OCI-LY7 (cell line): ENCODE data around the gene ASXL1. TPM values are rescaled to one million over a fixed set of nuclear protein-coding genes. Genes with fewer than 3 reads are reported as not detected.

Experiments
- BruUV-seq: library from RNA; stranded (reverse); fragments of 400-500 nt; replicated peaks from 2 replicates; lab custom pipeline; 2021; lab: Mats Ljungman, UMichigan
- CTCF ChIA-PET: fragments of 300-600 bp; sonication (Branson Sonifier 250); formaldehyde crosslinking; loops from one replicate; lab custom pipeline; 2022; ENCODE audit warnings: antibody characterized with exemption; ENCODE audit not compliant: unreplicated experiment; lab: Charles Lee
- POLR2A ChIA-PET: fragments of 300-600 bp; sonication (Branson Sonifier 250); formaldehyde crosslinking; loops from one replicate; lab custom pipeline; 2022; ENCODE audit warnings: antibody characterized with exemption; lab: Charles Lee
- DNase-seq: peaks from one replicate; pipeline ENCODE4 v3.0.0-alpha.2; 2015; ENCODE audit warnings: low spot score
- H2AFZ ChIP-seq: fragments of 200-600 bp; sonication (generic), shearing (Covaris generic); 2 replicates; pipeline ENCODE4 v1.6.1; 2014; ENCODE audit warnings: mild to moderate bottlenecking, antibody characterized with exemption, low read length, moderate library complexity
- H3K27ac ChIP-seq: fragments of 200-600 bp; sonication (generic); 2 replicates; pipeline ENCODE4 v1.5.1; 2014; ENCODE audit warnings: mixed run types, low read depth, mild to moderate bottlenecking, moderate library complexity, low read length, inconsistent platforms; ENCODE audit not compliant: poor library complexity, severe bottlenecking
- H3K36me3 ChIP-seq: fragments of 200-600 bp; sonication (generic); 2 replicates; pipeline ENCODE4 v1.6.1; 2014; ENCODE audit warnings: mild to moderate bottlenecking, antibody characterized with exemption, low read length, moderate library complexity, mixed read lengths; ENCODE audit not compliant: insufficient read depth
- H3K4me1 ChIP-seq: fragments of 200-600 bp; sonication (generic); 2 replicates; pipeline ENCODE4 v1.5.1; 2014; ENCODE audit warnings: mild to moderate bottlenecking, low read length; ENCODE audit not compliant: insufficient read depth, poor library complexity, severe bottlenecking
- H3K4me2 ChIP-seq: fragments of 200-600 bp; sonication (generic); 2 replicates; pipeline ENCODE4 v1.6.1; 2014; ENCODE audit warnings: mild to moderate bottlenecking, low read length
- H3K4me3 ChIP-seq: fragments of 200-600 bp; sonication (generic); 2 replicates; pipeline ENCODE4 v1.5.1; 2014; ENCODE audit warnings: mild to moderate bottlenecking, low read depth, low read length; ENCODE audit not compliant: poor library complexity, severe bottlenecking
- H3K79me2 ChIP-seq: fragments of 200-600 bp; sonication (generic); 2 replicates; pipeline ENCODE4 v1.6.1; 2016; ENCODE audit warnings: low read depth, mild to moderate bottlenecking, low read length, moderate library complexity, mixed read lengths; ENCODE audit not compliant: insufficient read depth
- H3K9me2 ChIP-seq: fragments of 200-600 bp; sonication (generic); 2 replicates; pipeline ENCODE4 v1.6.1; 2016; ENCODE audit warnings: mild to moderate bottlenecking, low read length, mixed read lengths; ENCODE audit not compliant: insufficient read depth
- H3K9me3 ChIP-seq: fragments of 200-600 bp; sonication (generic); 2 replicates; pipeline ENCODE4 v1.6.1; 2014; ENCODE audit warnings: mild to moderate bottlenecking, mixed run types, low read length, mixed read lengths
- H4K20me1 ChIP-seq: fragments of 200-600 bp; sonication (generic); 2 replicates; pipeline ENCODE4 v1.6.1; 2014; ENCODE audit warnings: mild to moderate bottlenecking, antibody characterized with exemption, low read length, moderate library complexity, mixed read lengths; ENCODE audit not compliant: insufficient read depth
- EZH2phosphoT487 ChIP-seq: fragments of 200-600 bp; sonication (generic); IDR thresholded peaks from 2 replicates; pipeline ENCODE4 v1.6.1; 2018; ENCODE audit warnings: low read depth, borderline replicate concordance, mild to moderate bottlenecking, mixed run types, antibody characterized with exemption, low read length, moderate library complexity, mixed read lengths
- intact Hi-C: fragments of 100-400 bp; cut with micrococcal nuclease; formaldehyde crosslinking; loops from one replicate; pipeline ENCODE4 v1.10.0; 2022; ENCODE audit not compliant: unreplicated experiment
- total RNA-seq, 2 experiments: library from RNA; depleted of rRNA in 1 of 2; stranded (reverse); fragments of >200 nt in 1 of 2; shearing (Covaris generic) in 1 of 2; gene quantifications; 2 replicates each; pipeline ENCODE4 v1.2.3, GENCODE V29; 2014 to 2022
- TF ChIP-seq, protein P1 (sequence below): fragments of 200-600 bp; sonication (generic); conservative IDR thresholded peaks from 2 replicates; pipeline ENCODE4 v1.5.1; 2014; ENCODE audit warnings: mild to moderate bottlenecking, antibody characterized with exemption, low read length, moderate library complexity, mixed read lengths

Gene ASXL1
- total RNA-seq, 2 experiments from 2014 or later = 84.7 to 122 TPM

DNA sequence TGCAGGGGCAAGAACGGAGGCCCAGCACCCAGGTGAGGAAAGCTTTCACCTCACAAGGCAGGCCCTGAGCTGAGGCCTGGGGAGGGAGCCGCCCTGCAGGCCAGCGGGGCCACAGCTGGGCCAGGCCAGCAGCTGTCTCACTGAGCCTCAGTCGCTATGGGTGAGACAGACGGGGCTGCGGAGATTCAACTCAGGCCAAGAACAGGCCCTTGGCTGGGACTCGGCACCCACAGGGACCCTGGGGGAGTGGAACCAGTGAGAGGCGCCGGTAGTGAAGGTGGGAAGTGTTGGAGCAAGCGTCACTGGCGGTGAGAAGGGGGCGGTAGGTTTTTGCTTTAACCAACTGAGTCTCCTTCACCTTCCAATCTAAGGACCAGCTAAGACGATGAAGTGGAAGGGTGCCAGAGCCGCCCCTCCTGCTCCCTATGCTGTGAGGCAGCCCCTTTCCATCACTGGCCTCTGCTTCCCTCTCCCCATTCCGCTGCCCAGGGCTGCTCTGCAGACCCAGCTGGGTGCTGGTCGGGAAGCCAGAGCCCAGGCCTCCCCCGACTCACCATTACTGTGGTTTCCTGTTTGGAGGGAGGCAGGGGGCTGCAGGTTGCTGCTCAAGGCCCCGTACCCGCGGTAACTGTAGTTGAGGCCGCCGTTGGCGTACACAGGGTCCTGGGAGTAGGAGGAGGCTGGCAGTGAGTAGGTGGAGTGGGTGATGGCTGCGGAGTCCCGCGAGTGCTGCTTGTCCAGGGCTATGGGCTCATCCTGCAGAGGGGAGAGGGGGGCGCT, 93.7 kb downstream of the ASXL1 start:
- no peaks in the 10 kb centered on the region for H4K20me1 ChIP-seq
- CTCF ChIA-PET = no interaction called here
- H3K79me2 ChIP-seq = no peaks in the 10 kb centered on the region
- TF ChIP-seq, protein P1, sequence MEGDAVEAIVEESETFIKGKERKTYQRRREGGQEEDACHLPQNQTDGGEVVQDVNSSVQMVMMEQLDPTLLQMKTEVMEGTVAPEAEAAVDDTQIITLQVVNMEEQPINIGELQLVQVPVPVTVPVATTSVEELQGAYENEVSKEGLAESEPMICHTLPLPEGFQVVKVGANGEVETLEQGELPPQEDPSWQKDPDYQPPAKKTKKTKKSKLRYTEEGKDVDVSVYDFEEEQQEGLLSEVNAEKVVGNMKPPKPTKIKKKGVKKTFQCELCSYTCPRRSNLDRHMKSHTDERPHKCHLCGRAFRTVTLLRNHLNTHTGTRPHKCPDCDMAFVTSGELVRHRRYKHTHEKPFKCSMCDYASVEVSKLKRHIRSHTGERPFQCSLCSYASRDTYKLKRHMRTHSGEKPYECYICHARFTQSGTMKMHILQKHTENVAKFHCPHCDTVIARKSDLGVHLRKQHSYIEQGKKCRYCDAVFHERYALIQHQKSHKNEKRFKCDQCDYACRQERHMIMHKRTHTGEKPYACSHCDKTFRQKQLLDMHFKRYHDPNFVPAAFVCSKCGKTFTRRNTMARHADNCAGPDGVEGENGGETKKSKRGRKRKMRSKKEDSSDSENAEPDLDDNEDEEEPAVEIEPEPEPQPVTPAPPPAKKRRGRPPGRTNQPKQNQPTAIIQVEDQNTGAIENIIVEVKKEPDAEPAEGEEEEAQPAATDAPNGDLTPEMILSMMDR = peak; percentile 36
- no peak for TF ChIP-seq EZH2phosphoT487
- intact Hi-C loops = loop anchor here (10.0 kb wide), 1 partner anchor 627 kb away; no protein-coding TSS in a partner anchor
- no peaks in the 10 kb centered on the region for H3K9me2 ChIP-seq
- H3K36me3 ChIP-seq = no peaks in the 10 kb centered on the region
- H3K4me3 ChIP-seq = no peak overlapping the region
- BruUV-seq = no TSS peak
- H3K4me2 ChIP-seq = no peak overlapping the region
- peaks cover 7% of the 10 kb centered on the region for H3K4me1 ChIP-seq
- no peak overlapping the region for H3K27ac ChIP-seq
- POLR2A ChIA-PET = no interaction called here
- H3K9me3 ChIP-seq = no peaks in the 10 kb centered on the region
- DNase-seq = no peak
- H2AFZ ChIP-seq = no peak overlapping the region

DNA sequence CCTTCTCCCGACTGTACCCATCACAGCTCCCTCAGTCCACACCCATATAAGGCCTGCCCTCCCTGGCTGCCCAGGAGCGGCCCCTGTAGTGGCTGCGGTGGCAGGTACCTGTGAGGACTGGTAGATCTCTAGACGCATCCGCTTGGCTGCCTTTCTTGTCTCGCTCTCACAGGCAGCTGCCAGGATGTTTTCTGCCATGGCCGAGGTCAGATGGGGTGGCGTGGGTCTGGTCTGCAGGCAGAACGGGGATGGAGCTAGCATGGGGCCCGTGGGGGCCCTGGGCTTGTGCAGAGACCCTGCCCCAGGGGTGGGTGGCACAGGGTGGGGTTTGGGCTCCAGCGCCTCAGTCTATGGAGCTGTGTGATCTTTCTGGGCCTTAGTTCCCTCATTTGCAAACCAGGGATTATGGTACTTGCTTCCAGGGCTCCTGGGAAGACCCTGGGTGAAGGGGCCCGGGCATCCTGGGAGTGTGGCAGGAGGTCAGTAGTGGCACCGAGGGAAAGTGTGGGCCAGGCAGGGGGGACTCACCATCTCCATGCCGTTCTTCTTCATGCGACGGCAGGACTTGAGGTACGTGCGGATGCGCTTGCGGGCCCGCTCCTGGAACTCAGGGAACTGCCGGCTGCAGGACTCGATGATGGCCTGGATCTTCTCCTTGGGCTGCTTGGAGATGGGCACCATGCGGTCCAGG, 94.8 kb downstream of the ASXL1 start:
- Histone ChIP-seq H3K9me3 (no peaks in the 10 kb centered on the region), H3K79me2 (no peaks in the 10 kb centered on the region), H4K20me1 (no peaks in the 10 kb centered on the region), H2AFZ (no peak overlapping the region), H3K27ac (no peak overlapping the region), H3K4me2 (no peak overlapping the region), H3K9me2 (no peaks in the 10 kb centered on the region), H3K4me1 (peaks cover 8% of the 10 kb centered on the region), H3K36me3 (no peaks in the 10 kb centered on the region), H3K4me3 (no peak overlapping the region)
- intact Hi-C loops = loop anchor here (10.0 kb wide), 1 partner anchor 628 kb away; no protein-coding TSS in a partner anchor
- BruUV-seq = no TSS peak
- TF ChIP-seq, protein P1 = no peak
- TF ChIP-seq EZH2phosphoT487 = no peak
- ChIA-PET CTCF (no interaction called here), POLR2A (no interaction called here)
- no peak for DNase-seq
